CD4-positive, alpha-beta T cell (primary cell): ENCODE measurements around the gene PHIP. TPM values are rescaled to one million over a fixed set of nuclear protein-coding genes. Genes with fewer than 3 reads are reported as not detected.

Experiments used
- ATAC-seq: fragments of 200-7000 bp; cut with Tn5 transposase; one replicate; pipeline ENCODE4 v1.10.0; 2022; ENCODE audit warnings: mild to moderate bottlenecking; ENCODE audit not compliant: poor library complexity
- CTCF ChIA-PET: fragments of 350-600 bp; sonication (Branson Sonifier 250); formaldehyde crosslinking; loops from one replicate; lab custom pipeline; 2021; ENCODE audit warnings: antibody characterized with exemption, inconsistent platforms; lab: Charles Lee
- POLR2A ChIA-PET: fragments of 350-600 bp; sonication (Branson Sonifier 250); formaldehyde crosslinking; loops from one replicate; lab custom pipeline; 2021; ENCODE audit warnings: antibody characterized with exemption, inconsistent platforms; lab: Charles Lee
- DNase-seq, 14 experiments: peaks; one replicate each; pipeline ENCODE4 v3.0.0-alpha.2; 2013 to 2020; ENCODE audit warnings: mixed read lengths in 2 of 14
- H3K27ac ChIP-seq, 2 donors: one replicate each; pipeline versions ENCODE4 v1.5.1 to v1.7.0; 2013; ENCODE audit warnings: low read length in 2 of 2, low read depth in 1 of 2, mild to moderate bottlenecking in 1 of 2
- H3K27me3 ChIP-seq, 2 experiments: 1 replicate in 1 of 2; 2 replicates in 1 of 2; pipeline versions ENCODE4 v1.6.1 to v1.7.0; 2013; ENCODE audit warnings: low read length in 2 of 2, control low read depth in 1 of 2, mild to moderate bottlenecking in 1 of 2, moderate library complexity in 1 of 2; ENCODE audit not compliant: insufficient read depth in 2 of 2, control insufficient read depth in 1 of 2
- H3K36me3 ChIP-seq: one replicate; pipeline ENCODE4 v1.6.1; 2013; ENCODE audit warnings: low read length, control low read depth; ENCODE audit not compliant: insufficient read depth
- H3K4me1 ChIP-seq: one replicate; pipeline ENCODE4 v1.6.1; 2013; ENCODE audit warnings: low read length, control low read depth; ENCODE audit not compliant: insufficient read depth
- H3K4me3 ChIP-seq: one replicate; pipeline ENCODE4 v1.5.1; 2013; ENCODE audit warnings: mild to moderate bottlenecking, low read length, moderate library complexity
- H3K9me3 ChIP-seq, 2 experiments: 1 replicate in 1 of 2; 2 replicates in 1 of 2; pipeline versions ENCODE4 v1.6.1 to v1.7.0; 2013; ENCODE audit warnings: low read length in 2 of 2, mild to moderate bottlenecking in 2 of 2, control low read depth in 1 of 2, moderate library complexity in 1 of 2; ENCODE audit not compliant: control insufficient read depth in 1 of 2, insufficient read depth in 1 of 2
- H3K27ac Mint-ChIP-seq: one replicate; pipeline ENCODE4 v1.8.0; 2020; ENCODE audit warnings: mixed read lengths
- H3K27me3 Mint-ChIP-seq: one replicate; pipeline ENCODE4 v1.8.0; 2021; ENCODE audit warnings: mixed read lengths
- H3K36me3 Mint-ChIP-seq: one replicate; pipeline ENCODE4 v1.8.0; 2021; ENCODE audit warnings: low read depth, mixed read lengths
- H3K4me1 Mint-ChIP-seq: one replicate; pipeline ENCODE4 v1.8.0; 2021; ENCODE audit warnings: low read depth, mixed read lengths
- H3K4me3 Mint-ChIP-seq: one replicate; pipeline ENCODE4 v1.8.0; 2020; ENCODE audit warnings: mild to moderate bottlenecking, mixed read lengths
- H3K9me3 Mint-ChIP-seq: one replicate; pipeline ENCODE4 v1.8.0; 2020; ENCODE audit warnings: mixed read lengths
- CTCF ChIP-seq: fragments of 200-600 bp; IDR thresholded peaks from one replicate; pipeline ENCODE4 v1.8.0; 2022; ENCODE audit warnings: antibody characterized with exemption, mild to moderate bottlenecking
- intact Hi-C, 2 experiments: fragments of 100-400 bp; cut with DNase I in 1 of 2; cut with micrococcal nuclease in 1 of 2; formaldehyde crosslinking; loops; one replicate each; pipeline versions ENCODE4 v1.15.1 to v1.9.0; 2023 to 2025; cut with DNase I, micrococcal nuclease
- total RNA-seq, 174 experiments: library from RNA in 2 of 174; stranded (reverse) in 2 of 174; gene quantifications; one replicate each; pipeline ENCODE4 v1.2.3 and lab custom pipeline; 2021 to 2026

PHIP gene
- total RNA-seq, 2 experiments from 2014 or later = 35.7 to 36.9 TPM

DNA sequence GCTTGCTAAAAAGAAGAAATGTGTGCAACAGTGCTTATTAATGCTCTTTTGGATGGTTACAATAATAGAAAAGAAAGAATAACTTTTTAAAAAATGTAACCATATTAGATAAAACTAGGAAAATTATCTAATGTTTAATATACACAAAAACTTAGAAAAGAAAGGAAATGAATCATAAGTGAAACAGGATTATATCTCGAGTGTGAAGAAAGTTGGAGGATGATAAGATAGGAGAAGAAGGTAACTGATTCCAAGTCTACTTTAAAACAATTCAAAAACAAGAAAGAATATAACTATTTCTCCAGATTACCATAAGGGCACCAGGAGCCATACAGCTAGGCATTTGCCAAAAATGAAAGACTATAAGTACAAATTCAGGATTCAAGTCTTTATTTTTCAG, 73.0 kb downstream of the PHIP start:
- H3K9me3 ChIP-seq = no peaks in the 10 kb centered on the region
- no peak overlapping the region for H3K27ac ChIP-seq
- peaks cover 56% of the 10 kb centered on the region for H3K36me3 ChIP-seq
- no peak overlapping the region for H3K4me3 Mint-ChIP-seq
- H3K9me3 Mint-ChIP-seq = no peaks in the 10 kb centered on the region
- no peak overlapping the region for H3K27ac Mint-ChIP-seq
- DNase-seq = no peak
- intact Hi-C loops = loop anchor here in 1 of 2 experiments (10.0 kb wide), 1 partner anchor 50 kb away; no protein-coding TSS in a partner anchor
- TF ChIP-seq CTCF = no peak
- CTCF ChIA-PET = no interaction called here
- no peaks in the 10 kb centered on the region for H3K27me3 Mint-ChIP-seq
- peaks cover 3% of the 10 kb centered on the region for H3K4me1 Mint-ChIP-seq
- no peaks in the 10 kb centered on the region for H3K4me1 ChIP-seq
- H3K36me3 Mint-ChIP-seq = peaks cover 89% of the 10 kb centered on the region
- POLR2A ChIA-PET = no interaction called here
- no peaks in the 10 kb centered on the region for H3K27me3 ChIP-seq
- ATAC-seq = no peak
- H3K4me3 ChIP-seq = no peak overlapping the region

DNA sequence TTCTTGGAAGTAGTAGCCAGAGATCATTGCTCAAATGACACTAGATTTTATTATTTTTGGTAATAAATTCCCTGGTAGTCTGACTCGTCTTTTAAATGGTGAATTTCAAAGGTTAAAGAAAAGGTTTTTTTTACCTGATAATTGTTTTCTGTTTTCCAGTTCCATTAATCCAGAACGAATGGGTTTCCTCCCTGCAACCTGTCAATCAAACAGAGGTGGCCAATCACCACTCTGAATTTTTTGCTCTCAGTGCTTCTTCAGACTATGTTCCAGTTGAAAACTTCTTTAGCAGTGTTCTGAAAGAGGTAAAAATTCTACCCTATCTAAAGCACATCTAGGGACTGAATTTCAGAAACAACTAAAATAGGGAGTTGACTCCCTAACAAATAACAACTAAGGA, 73.8 kb downstream of the PHIP start:
- Histone ChIP-seq H3K27me3 (no peaks in the 10 kb centered on the region), H3K27ac (no peak overlapping the region), H3K36me3 (peaks cover 60% of the 10 kb centered on the region), H3K4me1 (no peaks in the 10 kb centered on the region), H3K4me3 (no peak overlapping the region), H3K9me3 (no peaks in the 10 kb centered on the region)
- H3K36me3 Mint-ChIP-seq = peaks cover 87% of the 10 kb centered on the region
- H3K9me3 Mint-ChIP-seq = no peaks in the 10 kb centered on the region
- no peak for TF ChIP-seq CTCF
- ChIA-PET CTCF (no interaction called here), POLR2A (no interaction called here)
- no peaks in the 10 kb centered on the region for H3K27me3 Mint-ChIP-seq
- ATAC-seq (no peak), DNase-seq (no peak)
- no peak overlapping the region for H3K4me3 Mint-ChIP-seq
- intact Hi-C loops = loop anchor here in 1 of 2 experiments (10.0 kb wide), 1 partner anchor 51 kb away; no protein-coding TSS in a partner anchor
- no peak overlapping the region for H3K27ac Mint-ChIP-seq
- no peaks in the 10 kb centered on the region for H3K4me1 Mint-ChIP-seq

- ChIA-PET CTCF (no interaction called here), POLR2A (no interaction called here)
- peak overlapping the region; percentile 0 for H3K27ac Mint-ChIP-seq
- no peak for TF ChIP-seq CTCF
- Histone ChIP-seq H3K36me3 (peaks cover 78% of the 10 kb centered on the region), H3K27ac (no peak overlapping the region), H3K9me3 (no peaks in the 10 kb centered on the region), H3K4me1 (no peaks in the 10 kb centered on the region), H3K27me3 (no peaks in the 10 kb centered on the region), H3K4me3 (no peak overlapping the region)
- ATAC-seq = no peak
- intact Hi-C loops = loop anchor here in 1 of 2 experiments (10.0 kb wide), 1 partner anchor 53 kb away; no protein-coding TSS in a partner anchor
- H3K9me3 Mint-ChIP-seq = no peaks in the 10 kb centered on the region
- H3K4me1 Mint-ChIP-seq = no peaks in the 10 kb centered on the region
- H3K4me3 Mint-ChIP-seq = no peak overlapping the region
- H3K27me3 Mint-ChIP-seq = no peaks in the 10 kb centered on the region
- no peak for DNase-seq
- H3K36me3 Mint-ChIP-seq = peaks cover 84% of the 10 kb centered on the region
Observed at GRCh38 chr6:79001415-79001814, 76.6 kb downstream of the PHIP start.
